VCaP (cell line): ENCODE data around the gene NEURL3.
"Not testable (repeated sequence)": the region's sequence is repeated elsewhere in the genome, so short reads cannot be mapped to it uniquely, and the experiment has no call there.

Source experiments
- H3K27ac ChIP-seq: fragments of 450-650 bp; 2 replicates; pipeline ENCODE4 v1.5.1; 2017
- CTCF ChIP-seq: fragments of 450-650 bp; conservative IDR thresholded peaks from 2 replicates; pipeline ENCODE4 v1.5.1; 2017; ENCODE audit warnings: mild to moderate bottlenecking, moderate library complexity

Gene NEURL3

GRCh38 chr2:96464061-96464460 lies 41.1 kb downstream of the NEURL3 start:
- H3K27ac ChIP-seq: no peak overlapping the region
- TF ChIP-seq CTCF: no peak

DNA sequence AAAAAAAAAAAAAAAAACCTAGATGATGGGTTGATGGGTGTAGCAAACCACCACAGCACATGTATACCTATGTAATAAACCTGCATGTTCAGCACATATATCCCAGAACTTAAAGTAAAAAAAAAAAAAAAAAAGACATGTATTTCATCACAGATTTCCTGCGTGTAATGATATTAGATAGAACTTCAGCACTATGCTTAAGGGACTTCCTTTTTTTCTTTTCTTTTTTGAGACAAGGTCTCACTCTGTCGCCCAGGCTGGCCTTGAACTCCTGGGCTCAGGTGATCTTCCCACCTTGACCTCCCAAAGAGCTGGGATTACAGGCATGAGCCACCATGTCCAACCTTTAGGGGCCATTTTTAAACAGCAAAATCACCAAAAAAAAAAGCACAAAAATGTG lies 42.0 kb downstream of the NEURL3 start:
- TF ChIP-seq CTCF: no peak
- H3K27ac ChIP-seq: no peak overlapping the region

DNA sequence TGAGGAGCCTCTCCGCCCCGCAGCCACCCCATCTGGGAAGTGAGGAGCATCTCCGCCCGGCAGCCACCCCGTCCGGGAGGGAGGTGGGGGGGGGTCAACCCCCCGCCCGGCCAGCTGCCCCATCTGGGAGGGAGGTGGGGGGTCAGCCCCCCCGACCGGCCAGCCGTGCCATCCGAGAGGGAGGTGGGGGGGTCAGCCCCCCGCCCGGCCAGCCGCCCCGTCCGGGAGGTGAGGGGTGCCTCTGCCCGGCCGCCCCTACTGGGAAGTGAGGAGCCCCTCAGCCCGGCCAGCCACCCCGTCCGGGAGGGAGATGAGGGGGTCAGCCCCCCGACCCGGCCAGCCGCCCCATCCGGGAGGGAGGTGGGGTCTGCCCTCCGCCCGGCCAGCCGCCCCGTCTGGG lies 43.5 kb downstream of the NEURL3 start:
- not testable (repeated sequence) for H3K27ac ChIP-seq

GRCh38 chr2:96452053-96452452 lies 53.1 kb downstream of the NEURL3 start:
- no peak overlapping the region for H3K27ac ChIP-seq

DNA sequence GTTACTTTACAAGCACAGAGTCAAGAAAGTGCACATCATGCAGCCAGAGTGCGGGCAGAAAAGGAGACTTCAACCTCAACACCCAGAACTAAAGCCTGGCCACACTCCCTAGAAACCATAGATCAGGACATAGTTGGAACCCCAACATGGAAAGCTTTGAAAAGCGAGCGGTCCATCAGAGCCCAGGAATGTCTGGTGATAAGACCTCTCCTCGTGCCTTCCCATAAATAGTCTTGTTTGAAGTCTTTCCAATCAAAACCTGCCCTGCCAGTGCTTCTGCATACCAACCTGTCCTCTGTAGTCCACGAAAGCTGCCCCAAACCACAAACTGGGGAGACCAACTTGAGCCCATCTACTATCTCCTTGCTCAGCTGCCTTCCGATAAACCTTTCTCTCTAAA lies 55.5 kb downstream of the NEURL3 start:
- no peak for TF ChIP-seq CTCF
- H3K27ac ChIP-seq: peak overlapping the region; percentile 34; the same call in 1 of the 2 replicates

More at GRCh38 chr2:96452053-96452452, 53.1 kb downstream of the NEURL3 start:
- no peak for TF ChIP-seq CTCF

DNA sequence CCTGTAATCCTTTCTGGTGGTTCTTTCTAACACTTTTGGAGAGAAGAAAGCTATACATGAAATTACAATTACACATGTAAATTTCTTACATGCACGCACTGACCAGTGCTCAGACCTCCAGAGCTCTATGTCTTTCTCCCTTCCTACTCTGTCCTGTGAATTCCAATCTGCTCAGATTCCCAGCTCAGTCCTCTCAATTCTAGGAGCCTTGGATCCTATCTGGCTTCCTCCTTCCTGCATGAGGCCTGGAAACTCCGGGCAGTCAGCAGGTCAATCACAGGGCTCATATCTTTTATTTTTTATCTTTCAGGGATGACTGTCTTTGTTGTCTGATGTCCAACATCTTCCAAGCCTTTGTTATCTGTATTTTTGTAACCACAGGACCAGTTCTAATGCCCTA lies 56.0 kb downstream of the NEURL3 start:
- TF ChIP-seq CTCF: no peak

GRCh38 chr2:96447726-96448125 lies 57.4 kb downstream of the NEURL3 start:
- no peak overlapping the region for H3K27ac ChIP-seq
- TF ChIP-seq CTCF: no peak

More for the DNA sequence above, 56.0 kb downstream of the NEURL3 start:
- peak overlapping the region; percentile 34; the same call in 1 of the 2 replicates for H3K27ac ChIP-seq
